ENCODE measurements around the gene KLRB1. TPM values are rescaled to one million over a fixed set of nuclear protein-coding genes. Genes with fewer than 3 reads are reported as not detected.

KLRB1 gene
- total and polyA plus RNA-seq, 2 of the 13 experiments (the other 11 are each of a cell fraction or from before 2014, with no cell fraction given), result not detected

DNA sequence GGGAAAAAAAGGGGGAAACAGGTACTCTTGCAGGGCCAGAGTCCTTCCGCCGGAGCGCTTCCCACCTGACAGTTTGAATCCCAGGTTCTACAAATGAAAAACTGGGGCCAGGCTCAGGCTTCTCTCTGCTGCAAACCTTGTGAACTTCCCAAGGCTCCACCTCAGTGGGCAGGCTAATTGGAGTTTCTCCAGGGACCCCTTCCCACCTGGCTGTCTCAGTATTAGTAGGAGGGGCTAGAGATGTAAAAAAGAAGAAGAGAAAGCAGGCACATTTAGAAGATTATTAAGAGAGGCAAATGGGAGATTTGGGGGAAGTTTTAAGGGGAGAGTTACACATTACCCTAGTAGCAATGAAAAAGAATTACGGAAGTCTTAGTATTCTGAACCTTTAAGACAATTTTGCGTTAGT is 41.8 kb upstream of the KLRB1 start (continued):
- TF ChIP-seq, protein P1, sequence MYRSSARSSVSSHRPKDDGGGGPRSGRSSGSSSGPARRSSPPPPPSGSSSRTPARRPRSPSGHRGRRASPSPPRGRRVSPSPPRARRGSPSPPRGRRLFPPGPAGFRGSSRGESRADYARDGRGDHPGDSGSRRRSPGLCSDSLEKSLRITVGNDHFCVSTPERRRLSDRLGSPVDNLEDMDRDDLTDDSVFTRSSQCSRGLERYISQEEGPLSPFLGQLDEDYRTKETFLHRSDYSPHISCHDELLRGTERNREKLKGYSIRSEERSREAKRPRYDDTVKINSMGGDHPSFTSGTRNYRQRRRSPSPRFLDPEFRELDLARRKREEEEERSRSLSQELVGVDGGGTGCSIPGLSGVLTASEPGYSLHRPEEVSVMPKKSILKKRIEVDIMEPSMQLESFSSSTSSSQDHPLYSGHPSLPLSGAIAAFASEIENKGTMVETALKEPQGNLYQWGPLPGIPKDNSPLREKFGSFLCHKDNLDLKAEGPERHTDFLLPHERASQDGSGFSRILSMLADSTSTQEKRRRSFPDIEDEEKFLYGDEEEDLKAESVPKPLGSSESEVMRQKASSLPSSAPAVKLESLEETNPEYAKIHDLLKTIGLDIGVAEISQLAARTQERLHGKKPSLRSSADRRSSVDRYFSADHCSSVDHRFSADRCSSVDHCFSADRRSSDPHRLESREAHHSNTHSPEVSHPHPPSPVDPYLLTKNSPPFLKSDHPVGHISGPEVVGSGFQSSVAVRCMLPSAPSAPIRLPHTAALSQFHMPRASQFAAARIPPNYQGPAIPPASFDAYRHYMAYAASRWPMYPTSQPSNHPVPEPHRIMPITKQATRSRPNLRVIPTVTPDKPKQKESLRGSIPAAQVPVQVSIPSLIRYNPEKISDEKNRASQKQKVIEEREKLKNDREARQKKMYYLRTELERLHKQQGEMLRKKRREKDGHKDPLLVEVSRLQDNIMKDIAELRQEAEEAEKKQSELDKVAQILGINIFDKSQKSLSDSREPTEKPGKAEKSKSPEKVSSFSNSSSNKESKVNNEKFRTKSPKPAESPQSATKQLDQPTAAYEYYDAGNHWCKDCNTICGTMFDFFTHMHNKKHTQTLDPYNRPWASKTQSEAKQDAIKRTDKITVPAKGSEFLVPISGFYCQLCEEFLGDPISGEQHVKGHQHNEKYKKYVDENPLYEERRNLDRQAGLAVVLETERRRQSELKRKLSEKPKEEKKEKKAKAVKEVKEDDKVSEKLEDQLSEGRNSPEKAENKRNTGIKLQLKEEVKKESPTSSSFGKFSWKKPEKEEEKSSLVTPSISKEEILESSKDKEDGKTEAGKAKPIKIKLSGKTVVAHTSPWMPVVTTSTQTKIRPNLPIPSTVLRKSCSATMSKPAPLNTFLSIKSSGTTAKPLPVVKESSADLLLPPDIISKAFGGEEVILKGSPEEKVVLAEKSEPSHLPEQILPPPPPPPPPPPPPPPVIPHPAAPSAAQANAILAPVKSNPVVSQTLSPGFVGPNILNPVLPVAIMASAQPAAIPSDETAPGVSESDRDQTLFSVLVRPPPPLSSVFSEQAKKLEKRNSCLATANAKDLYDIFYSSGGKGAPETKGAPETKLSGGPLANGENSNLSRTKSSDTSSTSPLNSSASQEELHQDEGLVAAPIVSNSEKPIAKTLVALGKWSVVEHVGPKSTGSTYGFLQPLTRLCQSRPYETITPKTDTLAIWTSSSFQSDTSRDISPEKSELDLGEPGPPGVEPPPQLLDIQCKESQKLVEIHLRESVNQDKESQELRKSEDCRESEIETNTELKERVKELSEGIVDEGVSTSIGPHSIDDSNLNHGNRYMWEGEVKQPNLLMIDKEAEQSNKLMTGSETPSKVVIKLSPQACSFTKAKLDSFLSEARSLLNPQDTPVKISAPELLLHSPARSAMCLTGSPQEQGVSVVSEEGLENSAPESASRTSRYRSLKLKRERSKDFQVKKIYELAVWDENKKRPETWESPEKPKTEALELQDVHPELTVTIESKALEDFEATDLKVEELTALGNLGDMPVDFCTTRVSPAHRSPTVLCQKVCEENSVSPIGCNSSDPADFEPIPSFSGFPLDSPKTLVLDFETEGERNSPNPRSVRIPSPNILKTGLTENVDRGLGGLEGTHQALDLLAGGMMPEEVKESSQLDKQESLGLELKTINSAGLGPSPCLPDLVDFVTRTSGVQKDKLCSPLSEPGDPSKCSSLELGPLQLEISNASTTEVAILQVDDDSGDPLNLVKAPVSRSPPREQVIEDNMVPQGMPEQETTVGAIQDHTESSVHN (CRISPR knock-in tag; IDR thresholded peaks at IDR 0.05), result no peak
- TF ChIP-seq, protein P2, sequence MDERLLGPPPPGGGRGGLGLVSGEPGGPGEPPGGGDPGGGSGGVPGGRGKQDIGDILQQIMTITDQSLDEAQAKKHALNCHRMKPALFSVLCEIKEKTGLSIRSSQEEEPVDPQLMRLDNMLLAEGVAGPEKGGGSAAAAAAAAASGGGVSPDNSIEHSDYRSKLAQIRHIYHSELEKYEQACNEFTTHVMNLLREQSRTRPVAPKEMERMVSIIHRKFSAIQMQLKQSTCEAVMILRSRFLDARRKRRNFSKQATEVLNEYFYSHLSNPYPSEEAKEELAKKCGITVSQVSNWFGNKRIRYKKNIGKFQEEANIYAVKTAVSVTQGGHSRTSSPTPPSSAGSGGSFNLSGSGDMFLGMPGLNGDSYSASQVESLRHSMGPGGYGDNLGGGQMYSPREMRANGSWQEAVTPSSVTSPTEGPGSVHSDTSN (CRISPR knock-in tag; IDR thresholded peaks at IDR 0.05), result no peak
- no peak for TF ChIP-seq IKZF1 (IDR thresholded peaks at IDR 0.05)

Data from HepG2 (cell line).